WTC11 (cell line): ENCODE data around the gene CDK5RAP2. TPM values are rescaled to one million over a fixed set of nuclear protein-coding genes. Genes with fewer than 3 reads are reported as not detected.

ENCODE experiments used
- ATAC-seq: fragments of 200-7000 bp; cut with Tn5 transposase; 2 replicates; pipeline ENCODE4 v1.10.0; 2021; ENCODE audit warnings: mild to moderate bottlenecking, moderate library complexity
- CTCF ChIA-PET: fragments of 300-600 bp; sonication (Branson Sonifier 250); formaldehyde crosslinking; loops from one replicate; lab custom pipeline; 2021; ENCODE audit warnings: antibody characterized with exemption; lab: Charles Lee
- POLR2A ChIA-PET: fragments of 350-600 bp; sonication (Branson Sonifier 250); formaldehyde crosslinking; loops from one replicate; lab custom pipeline; 2021; ENCODE audit warnings: antibody characterized with exemption; lab: Charles Lee
- DNase-seq: peaks from one replicate; pipeline ENCODE4 v3.0.0; 2021; ENCODE audit warnings: low spot score
- H3K27ac Mint-ChIP-seq: 2 replicates; pipeline ENCODE4 v1.8.0; 2021; ENCODE audit warnings: mixed read lengths
- H3K27me3 Mint-ChIP-seq: 2 replicates; pipeline ENCODE4 v1.8.0; 2021; ENCODE audit warnings: low read depth, mild to moderate bottlenecking, moderate library complexity, mixed read lengths
- H3K36me3 Mint-ChIP-seq: 2 replicates; pipeline ENCODE4 v1.8.0; 2021; ENCODE audit warnings: mixed read lengths
- H3K4me1 Mint-ChIP-seq: 2 replicates; pipeline ENCODE4 v1.8.0; 2022; ENCODE audit warnings: mixed read lengths
- H3K4me3 Mint-ChIP-seq: 2 replicates; pipeline ENCODE4 v1.8.0; 2021; ENCODE audit warnings: mild to moderate bottlenecking, moderate library complexity, mixed read lengths
- H3K9me3 Mint-ChIP-seq: 2 replicates; pipeline ENCODE4 v1.8.0; 2021; ENCODE audit warnings: mixed read lengths
- AFF4 ChIP-seq: sonication (generic); formaldehyde crosslinking; IDR thresholded peaks from 2 replicates; pipeline ENCODE4 v1.8.1; 2023; ENCODE audit warnings: mild to moderate bottlenecking, missing genetic modification reagents, borderline replicate concordance
- GRHL2 ChIP-seq: fragments of 250-450 bp; sonication (Bioruptor Pico); IDR thresholded peaks from 2 replicates; pipeline ENCODE4 v1.8.0; 2022; ENCODE audit warnings: mild to moderate bottlenecking, moderate library complexity; ENCODE audit not compliant: insufficient replicate concordance, severe bottlenecking
- MYBL2 ChIP-seq: sonication (generic); formaldehyde crosslinking; IDR thresholded peaks from 2 replicates; pipeline ENCODE4 v1.8.1; 2023; ENCODE audit warnings: mild to moderate bottlenecking, moderate library complexity, missing genetic modification reagents
- OVOL2 ChIP-seq: fragments of 250-450 bp; sonication (Bioruptor Pico); IDR thresholded peaks from 2 replicates; pipeline ENCODE4 v1.9.0; 2021; ENCODE audit warnings: mild to moderate bottlenecking, borderline replicate concordance
- SMAD3 ChIP-seq: sonication (generic); formaldehyde crosslinking; IDR thresholded peaks from 2 replicates; pipeline ENCODE4 v1.8.0; 2022; ENCODE audit warnings: missing genetic modification reagents, mild to moderate bottlenecking, borderline replicate concordance
- SP1 ChIP-seq: sonication (generic); formaldehyde crosslinking; conservative IDR thresholded peaks from 2 replicates; pipeline ENCODE4 v1.8.1; 2022; ENCODE audit warnings: missing genetic modification reagents
- TEAD1 ChIP-seq: sonication (generic); formaldehyde crosslinking; IDR thresholded peaks from 2 replicates; pipeline ENCODE4 v1.8.0; 2022; ENCODE audit warnings: mild to moderate bottlenecking, missing genetic modification reagents
- USF1 ChIP-seq: sonication (generic); formaldehyde crosslinking; IDR thresholded peaks from 2 replicates; pipeline ENCODE4 v1.8.0; 2022; ENCODE audit warnings: mild to moderate bottlenecking, missing genetic modification reagents
- ZNF232 ChIP-seq: sonication (generic); formaldehyde crosslinking; IDR thresholded peaks from 2 replicates; pipeline ENCODE4 v1.8.0; 2022; ENCODE audit warnings: mild to moderate bottlenecking, missing genetic modification reagents
- ZSCAN18 ChIP-seq: fragments of 250-450 bp; sonication (Bioruptor Pico); IDR thresholded peaks from 2 replicates; pipeline ENCODE4 v2.1.2; 2022; ENCODE audit warnings: mild to moderate bottlenecking, moderate library complexity
- total RNA-seq: library from RNA; stranded (reverse); gene quantifications from 3 replicates; pipeline ENCODE4 v1.2.3, GENCODE V29; 2021
- TF ChIP-seq, protein P1 (sequence below): sonication (generic); formaldehyde crosslinking; IDR thresholded peaks from 2 replicates; pipeline ENCODE4 v1.8.0; 2023; ENCODE audit warnings: mild to moderate bottlenecking, missing genetic modification reagents
- TF ChIP-seq, protein P2 (sequence below): fragments of 250-450 bp; sonication (Bioruptor Pico); IDR thresholded peaks from 2 replicates; pipeline ENCODE4 v1.9.0; 2021; ENCODE audit warnings: mild to moderate bottlenecking, borderline replicate concordance
- TF ChIP-seq, protein P3 (sequence below): sonication (generic); formaldehyde crosslinking; IDR thresholded peaks from 2 replicates; pipeline ENCODE4 v1.8.1; 2022; ENCODE audit warnings: low read depth, missing genetic modification reagents, borderline replicate concordance
- TF ChIP-seq, protein P4 (sequence below): sonication (generic); formaldehyde crosslinking; IDR thresholded peaks from 2 replicates; pipeline ENCODE4 v1.8.1; 2022; ENCODE audit warnings: mild to moderate bottlenecking, moderate library complexity, missing genetic modification reagents

Gene CDK5RAP2
- total RNA-seq, 1 experiment from 2014 or later = 48.3 TPM

DNA sequence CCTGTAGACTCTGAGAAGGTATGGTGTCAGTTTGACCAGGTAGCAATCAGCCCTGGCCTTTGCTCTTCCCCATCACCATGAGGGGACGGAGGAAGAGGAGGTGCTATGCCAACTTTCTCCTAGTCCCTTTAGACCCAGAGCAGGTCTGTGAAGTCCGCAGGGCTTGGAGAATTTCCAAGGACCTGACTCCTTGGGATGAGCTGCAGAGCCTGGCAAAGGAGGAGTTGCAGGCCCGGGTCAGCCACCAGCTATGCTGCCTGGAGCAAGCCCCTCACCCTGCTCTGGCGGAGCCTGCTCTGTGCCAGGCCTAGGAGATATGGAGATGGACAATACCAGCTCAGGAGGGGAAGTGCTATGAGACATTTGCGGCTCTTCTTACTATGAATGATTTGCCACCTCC, 188.3 kb downstream of the CDK5RAP2 start (continued):
- TF ChIP-seq, protein P1, sequence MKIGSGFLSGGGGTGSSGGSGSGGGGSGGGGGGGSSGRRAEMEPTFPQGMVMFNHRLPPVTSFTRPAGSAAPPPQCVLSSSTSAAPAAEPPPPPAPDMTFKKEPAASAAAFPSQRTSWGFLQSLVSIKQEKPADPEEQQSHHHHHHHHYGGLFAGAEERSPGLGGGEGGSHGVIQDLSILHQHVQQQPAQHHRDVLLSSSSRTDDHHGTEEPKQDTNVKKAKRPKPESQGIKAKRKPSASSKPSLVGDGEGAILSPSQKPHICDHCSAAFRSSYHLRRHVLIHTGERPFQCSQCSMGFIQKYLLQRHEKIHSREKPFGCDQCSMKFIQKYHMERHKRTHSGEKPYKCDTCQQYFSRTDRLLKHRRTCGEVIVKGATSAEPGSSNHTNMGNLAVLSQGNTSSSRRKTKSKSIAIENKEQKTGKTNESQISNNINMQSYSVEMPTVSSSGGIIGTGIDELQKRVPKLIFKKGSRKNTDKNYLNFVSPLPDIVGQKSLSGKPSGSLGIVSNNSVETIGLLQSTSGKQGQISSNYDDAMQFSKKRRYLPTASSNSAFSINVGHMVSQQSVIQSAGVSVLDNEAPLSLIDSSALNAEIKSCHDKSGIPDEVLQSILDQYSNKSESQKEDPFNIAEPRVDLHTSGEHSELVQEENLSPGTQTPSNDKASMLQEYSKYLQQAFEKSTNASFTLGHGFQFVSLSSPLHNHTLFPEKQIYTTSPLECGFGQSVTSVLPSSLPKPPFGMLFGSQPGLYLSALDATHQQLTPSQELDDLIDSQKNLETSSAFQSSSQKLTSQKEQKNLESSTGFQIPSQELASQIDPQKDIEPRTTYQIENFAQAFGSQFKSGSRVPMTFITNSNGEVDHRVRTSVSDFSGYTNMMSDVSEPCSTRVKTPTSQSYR = no peak

GRCh38 chr9:120390637-120391190, 189.3 kb downstream of the CDK5RAP2 start:
- ATAC-seq (no peak), DNase-seq (no peak)
- Mint-ChIP-seq H3K27me3 (no peaks in the 10 kb centered on the region), H3K9me3 (no peaks in the 10 kb centered on the region), H3K27ac (no peak overlapping the region), H3K36me3 (peaks cover 45% of the 10 kb centered on the region), H3K4me3 (no peak overlapping the region), H3K4me1 (no peaks in the 10 kb centered on the region)
- ChIA-PET CTCF (interaction anchor here (0.8 to 1.4 kb wide), 2 partner anchors 66 to 87 kb away, joined by 3 read pairs; no protein-coding TSS in a partner anchor), POLR2A (no interaction called here)
- TF ChIP-seq, protein P2, sequence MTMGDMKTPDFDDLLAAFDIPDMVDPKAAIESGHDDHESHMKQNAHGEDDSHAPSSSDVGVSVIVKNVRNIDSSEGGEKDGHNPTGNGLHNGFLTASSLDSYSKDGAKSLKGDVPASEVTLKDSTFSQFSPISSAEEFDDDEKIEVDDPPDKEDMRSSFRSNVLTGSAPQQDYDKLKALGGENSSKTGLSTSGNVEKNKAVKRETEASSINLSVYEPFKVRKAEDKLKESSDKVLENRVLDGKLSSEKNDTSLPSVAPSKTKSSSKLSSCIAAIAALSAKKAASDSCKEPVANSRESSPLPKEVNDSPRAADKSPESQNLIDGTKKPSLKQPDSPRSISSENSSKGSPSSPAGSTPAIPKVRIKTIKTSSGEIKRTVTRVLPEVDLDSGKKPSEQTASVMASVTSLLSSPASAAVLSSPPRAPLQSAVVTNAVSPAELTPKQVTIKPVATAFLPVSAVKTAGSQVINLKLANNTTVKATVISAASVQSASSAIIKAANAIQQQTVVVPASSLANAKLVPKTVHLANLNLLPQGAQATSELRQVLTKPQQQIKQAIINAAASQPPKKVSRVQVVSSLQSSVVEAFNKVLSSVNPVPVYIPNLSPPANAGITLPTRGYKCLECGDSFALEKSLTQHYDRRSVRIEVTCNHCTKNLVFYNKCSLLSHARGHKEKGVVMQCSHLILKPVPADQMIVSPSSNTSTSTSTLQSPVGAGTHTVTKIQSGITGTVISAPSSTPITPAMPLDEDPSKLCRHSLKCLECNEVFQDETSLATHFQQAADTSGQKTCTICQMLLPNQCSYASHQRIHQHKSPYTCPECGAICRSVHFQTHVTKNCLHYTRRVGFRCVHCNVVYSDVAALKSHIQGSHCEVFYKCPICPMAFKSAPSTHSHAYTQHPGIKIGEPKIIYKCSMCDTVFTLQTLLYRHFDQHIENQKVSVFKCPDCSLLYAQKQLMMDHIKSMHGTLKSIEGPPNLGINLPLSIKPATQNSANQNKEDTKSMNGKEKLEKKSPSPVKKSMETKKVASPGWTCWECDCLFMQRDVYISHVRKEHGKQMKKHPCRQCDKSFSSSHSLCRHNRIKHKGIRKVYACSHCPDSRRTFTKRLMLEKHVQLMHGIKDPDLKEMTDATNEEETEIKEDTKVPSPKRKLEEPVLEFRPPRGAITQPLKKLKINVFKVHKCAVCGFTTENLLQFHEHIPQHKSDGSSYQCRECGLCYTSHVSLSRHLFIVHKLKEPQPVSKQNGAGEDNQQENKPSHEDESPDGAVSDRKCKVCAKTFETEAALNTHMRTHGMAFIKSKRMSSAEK (CRISPR knock-in tag) = no peak
- TF ChIP-seq MYBL2 (CRISPR knock-in tag) = no peak
- no peak for TF ChIP-seq TEAD1
- TF ChIP-seq SP1 (CRISPR knock-in tag) = no peak
- TF ChIP-seq, protein P3, sequence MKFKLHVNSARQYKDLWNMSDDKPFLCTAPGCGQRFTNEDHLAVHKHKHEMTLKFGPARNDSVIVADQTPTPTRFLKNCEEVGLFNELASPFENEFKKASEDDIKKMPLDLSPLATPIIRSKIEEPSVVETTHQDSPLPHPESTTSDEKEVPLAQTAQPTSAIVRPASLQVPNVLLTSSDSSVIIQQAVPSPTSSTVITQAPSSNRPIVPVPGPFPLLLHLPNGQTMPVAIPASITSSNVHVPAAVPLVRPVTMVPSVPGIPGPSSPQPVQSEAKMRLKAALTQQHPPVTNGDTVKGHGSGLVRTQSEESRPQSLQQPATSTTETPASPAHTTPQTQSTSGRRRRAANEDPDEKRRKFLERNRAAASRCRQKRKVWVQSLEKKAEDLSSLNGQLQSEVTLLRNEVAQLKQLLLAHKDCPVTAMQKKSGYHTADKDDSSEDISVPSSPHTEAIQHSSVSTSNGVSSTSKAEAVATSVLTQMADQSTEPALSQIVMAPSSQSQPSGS = no peak
- TF ChIP-seq GRHL2 (CRISPR knock-in tag) = no peak
- no peak for TF ChIP-seq USF1 (CRISPR knock-in tag)
- TF ChIP-seq, protein P4, sequence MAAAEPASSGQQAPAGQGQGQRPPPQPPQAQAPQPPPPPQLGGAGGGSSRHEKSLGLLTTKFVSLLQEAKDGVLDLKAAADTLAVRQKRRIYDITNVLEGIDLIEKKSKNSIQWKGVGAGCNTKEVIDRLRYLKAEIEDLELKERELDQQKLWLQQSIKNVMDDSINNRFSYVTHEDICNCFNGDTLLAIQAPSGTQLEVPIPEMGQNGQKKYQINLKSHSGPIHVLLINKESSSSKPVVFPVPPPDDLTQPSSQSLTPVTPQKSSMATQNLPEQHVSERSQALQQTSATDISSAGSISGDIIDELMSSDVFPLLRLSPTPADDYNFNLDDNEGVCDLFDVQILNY = no peak
- no peak for TF ChIP-seq ZSCAN18 (CRISPR knock-in tag)

- no peaks in the 10 kb centered on the region for H3K4me1 Mint-ChIP-seq
- H3K27me3 Mint-ChIP-seq = no peaks in the 10 kb centered on the region
- H3K36me3 Mint-ChIP-seq = peaks cover 43% of the 10 kb centered on the region
- 0 out of 2 replicates have a peak overlapping the region, but pooled peaks have one; percentile 11 for H3K27ac Mint-ChIP-seq
- no peak for ATAC-seq
- ChIA-PET CTCF (interaction anchor here (0.6 kb wide), 1 partner anchor 235 kb away, joined by 3 read pairs; no protein-coding TSS in a partner anchor), POLR2A (no interaction called here)
- no peak overlapping the region for H3K4me3 Mint-ChIP-seq
- no peak for DNase-seq
- H3K9me3 Mint-ChIP-seq = no peaks in the 10 kb centered on the region
- TF ChIP-seq ZNF232 (CRISPR knock-in tag) (no peak), AFF4 (no peak), OVOL2 (CRISPR knock-in tag) (no peak), SMAD3 (CRISPR knock-in tag) (no peak)
Observed at GRCh38 chr9:120389867-120390266, 190.1 kb downstream of the CDK5RAP2 start.
